Measurements from ENCODE around the gene CEP128.

DNA sequence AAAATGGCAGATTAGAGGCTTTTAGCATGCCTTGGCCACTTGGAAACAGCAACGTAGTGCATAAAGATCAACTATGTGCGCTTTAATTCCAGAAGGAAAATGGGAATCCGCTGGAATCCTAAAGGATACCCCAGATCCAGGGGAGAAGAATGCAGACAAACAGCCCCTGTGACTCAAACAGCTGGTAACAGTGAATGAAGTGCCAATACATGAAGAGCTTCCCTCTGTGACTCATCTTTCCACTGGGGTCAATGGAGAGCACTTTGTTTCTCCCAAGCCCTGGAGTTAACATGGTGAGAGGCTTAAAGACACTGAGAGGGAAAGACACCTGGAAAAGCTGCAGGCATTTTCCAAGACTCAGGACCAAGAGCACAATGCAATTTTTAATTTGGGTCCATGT lies 263.1 kb downstream of the CEP128 start:
- TF ChIP-seq YY1 (IDR thresholded peaks at IDR 0.05; ENCODE audit: insufficient read depth, insufficient read length) (no peak), ZNF274 (IDR thresholded peaks at IDR 0.05; ENCODE audit: low read depth, low read length) (no peak), SUZ12 (IDR thresholded peaks at IDR 0.05; ENCODE audit: extremely low read depth, insufficient read depth, insufficient read length) (no peak)
